ENCODE data around the gene CRLF1.
"Not testable (repeated sequence)": the region's sequence is repeated elsewhere in the genome, so short reads cannot be mapped to it uniquely, and the experiment has no call there.

The CRLF1 gene

GRCh38 chr19:18608102-18608804 is 1.7 kb upstream of the CRLF1 start:
- no peak for DNase-seq

- peak; percentile 49 for DNase-seq
Observed at GRCh38 chr19:18607226-18608101, 865 bp upstream of the CRLF1 start.

DNA sequence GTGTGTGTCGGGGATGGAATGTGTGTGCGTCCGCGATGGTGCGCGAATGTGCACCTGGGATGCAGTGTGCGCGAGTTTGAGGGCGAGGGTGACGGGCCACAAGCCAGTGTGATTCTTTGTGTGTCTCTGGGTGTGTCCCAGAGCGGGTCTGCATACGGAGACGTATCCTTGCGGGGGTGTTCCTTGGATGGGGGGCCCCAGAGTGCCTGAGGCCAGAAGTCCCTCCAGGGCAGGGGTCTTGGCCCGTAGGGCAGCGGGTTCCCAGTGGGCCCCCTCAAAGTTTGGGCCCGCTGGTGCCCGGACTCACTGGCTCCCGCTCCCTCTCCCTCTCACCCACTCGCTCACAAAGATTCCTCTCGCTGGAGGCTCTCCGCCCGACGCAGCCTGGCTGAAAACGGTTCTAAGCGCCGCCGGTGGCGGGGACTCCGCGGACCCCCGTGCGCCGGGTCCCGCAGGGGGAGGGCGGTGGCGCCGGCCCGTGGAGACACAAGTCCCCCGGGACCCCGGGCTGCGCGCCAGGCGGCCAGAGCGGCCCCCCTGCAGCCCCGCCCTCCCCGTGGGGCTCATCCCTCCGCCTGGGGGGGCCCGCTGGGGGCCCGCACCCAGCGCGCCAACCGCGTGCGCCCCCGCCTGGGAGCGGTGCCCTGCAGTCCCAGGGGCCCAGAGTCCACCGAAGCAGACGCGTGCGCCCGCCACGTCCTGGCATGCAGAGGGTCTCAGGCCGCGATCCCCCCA is 886 bp downstream of the CRLF1 start:
- no peak for DNase-seq

GRCh38 chr19:18605196-18605545 is 1.4 kb downstream of the CRLF1 start:
- DNase-seq = no peak

DNA sequence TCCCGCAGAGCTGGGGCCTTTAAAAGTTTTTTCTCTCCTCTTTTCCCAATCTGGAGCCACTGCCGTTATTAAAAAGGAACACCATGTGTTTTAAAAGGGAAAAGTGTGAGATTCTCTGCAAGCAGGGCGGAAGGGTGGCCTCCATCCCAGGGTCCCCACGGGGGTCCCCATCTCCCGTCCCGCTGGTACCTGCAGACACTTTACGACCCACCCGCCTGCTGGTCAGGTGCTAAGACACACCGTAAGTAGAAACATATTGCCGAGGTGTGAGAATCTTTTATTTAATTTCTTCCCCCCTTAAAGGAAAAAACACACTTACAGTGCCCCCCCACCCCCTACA is 1.8 kb downstream of the CRLF1 start:
- DNase-seq = no peak

DNA sequence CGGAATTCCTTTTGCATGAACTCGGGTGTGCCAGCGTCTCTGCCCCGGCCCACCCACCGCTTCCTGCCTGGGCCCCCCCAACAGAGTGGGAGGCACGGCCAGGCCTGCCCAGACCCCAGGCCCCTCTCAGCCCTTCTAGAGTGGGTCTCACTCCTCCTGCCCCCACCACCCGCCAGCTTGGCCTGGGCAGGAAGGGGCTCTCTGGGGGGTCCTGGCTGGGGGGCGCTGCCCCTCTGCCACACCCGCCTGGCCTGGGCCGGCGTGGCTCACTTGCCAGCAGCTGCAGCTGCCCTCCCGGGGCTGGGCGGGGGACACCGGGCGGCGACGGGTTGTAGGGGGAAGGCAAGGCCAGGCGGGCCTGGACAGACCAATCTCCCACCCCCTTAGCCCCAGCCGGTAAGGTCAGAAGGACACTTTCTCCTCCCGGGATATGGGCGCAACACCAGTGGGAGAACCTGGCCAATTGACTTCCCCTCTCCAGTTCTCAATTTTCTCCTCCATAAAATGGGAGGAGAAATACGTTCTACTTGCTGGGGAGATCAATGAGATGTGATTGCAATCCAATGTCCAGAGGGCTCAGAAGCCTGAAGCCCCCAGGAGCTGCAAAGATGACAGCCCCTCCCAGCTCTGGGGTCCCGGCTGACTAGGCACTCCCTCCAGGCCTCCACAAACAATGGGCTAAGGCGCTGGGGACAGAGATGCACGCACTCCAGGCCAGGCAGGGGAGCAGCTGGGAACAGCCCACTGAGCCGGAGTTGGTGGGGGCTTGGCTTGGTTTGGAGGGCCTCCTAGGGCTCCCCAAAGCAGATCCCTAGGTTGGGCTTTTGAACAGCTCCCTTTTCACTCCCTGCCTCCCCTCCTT is 2.4 kb downstream of the CRLF1 start:
- no peak for DNase-seq

GRCh38 chr19:18603255-18603957 is 3.2 kb downstream of the CRLF1 start:
- DNase-seq = no peak

- no peak for DNase-seq
Observed at GRCh38 chr19:18601875-18602274, 4.7 kb downstream of the CRLF1 start.

- DNase-seq = not testable (repeated sequence)
Observed at GRCh38 chr19:18600692-18601397, 5.8 kb downstream of the CRLF1 start.

DNA sequence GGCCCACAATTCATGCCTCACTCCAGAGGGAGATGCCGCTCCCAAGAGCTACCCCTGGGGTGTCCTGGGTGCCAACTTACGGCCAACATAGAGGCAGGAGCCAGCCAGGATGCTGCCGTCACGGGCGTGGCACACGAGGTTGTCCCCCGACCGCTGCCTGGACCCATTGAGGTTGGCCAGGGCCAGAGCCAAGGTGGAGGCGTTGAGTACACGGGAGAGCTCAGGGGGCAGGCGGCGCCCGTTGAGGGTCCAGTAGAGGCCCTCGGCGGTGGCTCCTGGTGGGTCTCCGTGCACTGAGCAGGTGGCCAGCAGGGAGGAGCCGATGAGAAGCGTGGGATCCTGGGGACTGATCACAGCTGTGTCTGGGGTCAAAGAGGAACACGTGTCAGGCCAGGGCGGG is 7.1 kb downstream of the CRLF1 start:
- no peak for DNase-seq

DNA sequence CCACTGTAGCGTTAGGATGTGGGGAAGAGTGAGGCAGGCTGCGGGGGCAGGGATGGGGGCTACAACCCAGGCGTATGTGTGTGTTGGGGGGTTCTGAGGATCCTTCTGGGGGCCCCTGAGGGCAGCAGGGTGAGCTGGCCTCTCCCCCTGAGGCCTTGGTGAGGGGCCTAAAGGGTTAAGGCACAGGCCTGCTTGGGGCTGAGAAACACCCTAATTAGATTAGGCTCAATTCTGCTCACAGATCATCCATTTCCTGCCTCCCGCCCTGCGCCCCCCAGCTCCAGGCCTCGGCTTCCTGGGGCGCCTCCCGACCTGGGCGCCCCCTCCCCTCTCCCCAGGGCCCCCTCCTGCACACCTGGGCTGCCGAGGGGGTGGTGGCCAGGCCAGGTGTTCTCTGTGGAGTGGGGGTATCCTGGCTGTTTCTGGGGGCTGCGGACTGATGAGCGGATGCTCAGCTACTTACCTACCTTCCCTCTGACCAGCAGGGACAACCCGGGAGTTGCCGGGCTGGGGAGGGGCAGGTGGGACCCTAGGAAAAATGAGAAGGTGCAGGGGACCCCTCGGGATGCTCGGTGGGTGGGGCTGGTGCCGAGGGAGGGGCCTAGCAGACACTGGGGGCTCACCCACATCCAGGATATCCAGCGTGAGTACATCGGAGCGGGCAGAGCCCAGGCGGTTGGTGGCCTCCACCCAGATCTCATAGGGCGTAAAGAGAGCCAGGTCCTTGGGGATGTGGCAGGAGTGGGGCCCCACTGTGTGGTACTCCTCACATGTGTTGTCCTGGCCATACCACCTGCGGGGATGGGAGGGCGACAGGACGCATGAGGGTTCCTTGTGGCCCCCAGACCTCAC is 8.6 kb downstream of the CRLF1 start:
- DNase-seq = no peak

GRCh38 chr19:18596752-18597157 is 9.8 kb downstream of the CRLF1 start:
- no peak for DNase-seq

GRCh38 chr19:18595475-18595874 is 11.1 kb downstream of the CRLF1 start:
- no peak for DNase-seq

DNA sequence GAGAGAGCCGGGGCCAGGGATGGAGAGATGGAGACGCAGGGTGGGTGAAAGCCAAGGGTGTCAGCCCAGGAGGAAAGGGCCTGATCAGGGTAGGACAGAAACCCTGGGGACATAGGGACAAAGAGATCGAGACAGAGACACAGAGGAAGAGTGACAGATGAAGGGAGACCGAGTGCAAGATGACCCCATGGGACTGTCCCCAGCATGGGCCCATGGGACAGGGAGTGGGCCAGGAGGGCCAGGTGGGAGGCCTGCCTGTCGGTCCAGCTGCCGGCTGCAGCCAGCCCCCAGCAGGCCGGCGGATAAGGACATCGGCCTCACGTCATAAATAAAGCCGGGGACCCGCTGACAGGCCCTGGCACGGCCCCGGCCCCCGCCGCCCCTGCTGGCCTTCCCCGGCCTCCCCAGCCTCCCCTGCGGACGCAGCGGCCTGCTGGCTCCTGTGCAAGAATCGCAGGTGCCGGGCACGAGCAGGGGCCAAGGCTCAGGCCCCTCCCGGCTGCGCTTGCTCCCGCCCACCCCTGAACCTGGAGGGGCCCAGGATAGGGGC is 11.7 kb downstream of the CRLF1 start:
- DNase-seq = no peak

- peak; percentile 81 for DNase-seq
Observed at GRCh38 chr19:18594096-18594823, 12.3 kb downstream of the CRLF1 start.

DNA sequence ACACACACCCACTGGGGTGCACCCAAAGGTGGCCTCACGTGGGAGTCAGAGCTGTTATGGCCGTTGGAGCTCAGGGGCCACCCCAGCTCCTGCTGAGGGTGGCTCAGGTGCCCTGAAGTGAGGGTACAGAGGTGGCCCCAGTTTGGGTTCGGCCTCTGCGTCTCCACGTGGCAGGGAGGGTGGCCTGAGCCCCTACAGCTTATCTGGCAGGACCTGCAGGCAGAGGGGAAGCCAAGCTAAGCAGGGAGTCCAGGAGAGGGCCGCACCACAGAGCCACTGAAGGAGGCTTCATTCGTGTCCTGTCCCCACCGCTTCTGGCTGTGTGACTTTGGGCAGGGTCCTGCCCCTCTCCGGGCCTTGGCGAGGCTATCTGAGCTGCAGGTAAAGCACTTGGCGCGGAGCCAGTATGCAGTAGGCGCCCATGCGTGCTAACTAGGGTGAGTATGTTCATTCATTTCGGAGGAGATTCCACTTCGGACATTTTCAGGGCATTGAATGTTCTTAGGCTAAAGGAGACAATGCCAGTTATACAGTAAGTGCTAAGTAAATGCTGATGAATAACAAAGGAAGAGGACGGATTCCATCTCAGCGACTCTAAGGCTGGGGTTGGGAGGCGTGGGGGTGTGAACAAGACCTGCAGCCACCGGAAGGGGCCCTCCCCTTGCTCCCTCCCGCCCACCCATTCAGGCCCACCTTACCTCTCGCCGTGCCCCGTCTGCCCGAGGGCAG is 13.1 kb downstream of the CRLF1 start:
- no peak for DNase-seq

DNA sequence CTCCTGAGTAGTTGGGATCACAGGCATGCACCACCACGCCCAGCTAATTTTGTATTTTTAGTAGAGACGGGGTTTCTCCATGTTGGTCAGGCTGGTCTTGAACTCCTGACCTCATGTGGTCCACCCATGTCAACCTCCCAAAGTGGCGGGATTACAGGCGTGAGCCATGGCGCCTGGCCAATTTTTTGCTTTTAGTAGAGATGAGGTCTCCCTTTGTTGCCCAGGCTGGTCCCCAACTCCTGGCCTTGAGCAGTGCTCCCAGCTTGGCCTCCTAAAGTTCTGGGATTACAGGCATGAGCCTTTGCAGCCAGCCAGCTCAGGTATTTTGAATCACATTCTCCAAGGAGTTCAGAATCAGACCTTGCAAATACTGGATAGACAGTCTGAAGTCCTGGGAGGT is 13.9 kb downstream of the CRLF1 start:
- not testable (repeated sequence) for DNase-seq

DNA sequence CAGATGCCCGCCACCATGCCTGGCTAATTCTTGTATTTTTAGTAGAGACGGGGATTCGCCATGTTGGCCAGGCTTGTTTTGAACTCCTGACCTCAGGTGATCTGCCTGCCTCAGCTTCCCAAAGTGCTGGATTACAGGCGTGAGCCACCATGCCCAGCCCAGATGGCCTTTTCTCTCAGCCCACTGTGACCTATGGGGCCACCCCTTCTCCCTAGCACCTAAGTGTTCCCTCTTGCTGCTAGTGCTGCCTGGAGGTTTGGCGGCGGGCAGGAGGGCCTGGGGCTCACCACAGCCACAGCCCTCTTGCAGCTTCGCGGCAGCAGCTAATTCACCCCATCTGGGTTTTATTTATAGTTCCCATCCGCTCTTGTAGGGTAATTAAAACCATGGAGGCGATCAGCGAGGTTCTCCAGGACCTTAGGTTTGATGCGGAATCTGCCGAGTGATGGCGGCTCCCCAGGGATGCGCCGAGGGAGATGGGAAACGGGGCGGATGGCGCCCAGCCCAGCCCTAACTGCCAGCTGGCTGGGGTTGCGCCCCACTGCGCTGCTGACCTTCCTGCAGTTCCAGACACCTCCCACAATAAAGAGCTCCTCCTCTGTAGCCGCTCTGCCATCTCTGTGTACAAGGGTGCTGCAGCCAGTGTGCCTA is 14.7 kb downstream of the CRLF1 start:
- no peak for DNase-seq
